DMS153 treated with DMSO at 0.1 percent for 48 hours (cell line): Measurements from ENCODE around the gene CFAP43.

Experiments
- DNase-seq: peaks from one replicate; lab custom pipeline; 2025; ENCODE audit not compliant: unreplicated experiment; lab: John Stamatoyannopoulos, UW

The CFAP43 gene

DNA sequence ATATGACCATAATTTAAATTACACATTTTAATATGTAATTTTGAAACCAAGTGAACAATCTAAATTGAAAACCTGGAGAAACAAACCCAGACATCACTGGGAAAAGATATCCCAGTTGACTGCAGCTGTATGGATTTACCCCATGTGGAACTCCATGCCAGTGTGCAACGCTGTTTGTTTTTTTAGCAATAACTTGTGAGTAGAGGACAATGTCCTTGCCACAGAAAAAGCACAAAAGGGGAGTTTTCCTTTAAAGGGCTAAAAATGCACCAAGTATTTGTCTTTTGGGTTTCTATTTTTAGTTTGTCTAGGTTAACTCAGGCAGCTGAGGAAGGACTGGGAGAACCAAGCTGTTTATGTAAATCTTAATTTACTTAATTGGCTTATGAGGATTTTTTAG lies 131.4 kb downstream of the CFAP43 start:
- no peak for DNase-seq

DNA sequence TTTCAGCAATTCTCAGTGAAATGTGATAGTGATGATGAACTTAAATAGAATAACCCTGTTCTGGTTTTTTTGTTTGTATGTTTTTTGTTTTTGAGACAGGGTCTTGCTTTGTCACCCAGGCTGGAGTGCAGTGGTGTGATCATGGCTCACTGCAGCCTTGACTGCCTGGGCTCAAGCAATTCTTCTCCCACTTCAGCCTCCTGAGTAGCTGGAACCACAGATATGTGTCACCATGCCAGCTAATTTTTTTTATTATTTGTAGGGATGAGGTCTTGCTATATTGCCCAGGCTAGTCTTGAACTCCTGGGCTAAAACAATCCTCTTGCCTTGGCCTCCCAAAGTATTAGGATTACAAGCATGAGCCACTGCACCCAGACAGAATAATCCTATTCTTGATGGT lies 132.2 kb downstream of the CFAP43 start:
- no peak for DNase-seq

DNA sequence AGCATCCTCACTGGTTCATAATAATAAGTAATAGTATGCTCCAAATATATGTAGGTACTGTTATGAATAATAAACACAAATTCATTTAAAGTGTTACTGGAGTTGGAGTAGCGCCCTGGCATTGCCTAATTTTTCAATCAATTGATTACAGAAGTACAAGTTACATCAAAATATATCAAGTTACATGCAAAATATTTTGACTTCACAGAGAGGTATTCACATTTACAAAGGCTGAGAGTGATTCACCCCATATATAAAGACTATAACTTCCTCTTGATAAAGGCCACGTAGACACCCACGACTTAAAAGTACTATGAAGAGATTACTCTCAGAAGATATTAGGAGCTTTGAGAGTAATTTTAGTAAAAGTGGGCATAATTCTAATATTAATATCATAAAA lies 132.9 kb downstream of the CFAP43 start:
- no peak for DNase-seq

DNA sequence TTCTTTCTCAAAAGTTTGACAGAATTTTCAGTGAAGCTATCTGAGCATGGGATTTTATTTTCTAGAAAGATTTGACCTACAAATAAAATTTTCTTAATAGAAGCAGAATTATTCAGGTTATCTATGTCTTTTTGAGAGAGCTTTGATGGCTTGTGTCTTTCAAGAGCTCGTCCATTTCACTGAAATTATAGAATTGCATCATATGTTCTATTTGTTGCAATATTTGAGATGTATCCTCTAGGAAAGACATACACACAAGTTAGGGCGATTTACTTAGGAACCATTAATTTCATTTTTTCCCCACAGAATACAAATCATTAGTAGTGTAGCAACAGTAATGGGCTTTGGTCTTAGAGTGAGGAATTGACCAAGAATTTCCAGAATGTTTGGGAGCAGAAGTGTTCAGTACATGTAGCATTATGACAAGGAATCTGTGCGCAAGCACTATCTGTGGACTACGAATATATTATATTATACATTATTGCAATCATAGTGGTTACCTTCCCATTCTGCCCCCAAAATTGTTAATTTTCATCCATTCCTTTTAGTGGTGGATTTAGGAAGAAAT lies 133.7 kb downstream of the CFAP43 start:
- no peak for DNase-seq

DNA sequence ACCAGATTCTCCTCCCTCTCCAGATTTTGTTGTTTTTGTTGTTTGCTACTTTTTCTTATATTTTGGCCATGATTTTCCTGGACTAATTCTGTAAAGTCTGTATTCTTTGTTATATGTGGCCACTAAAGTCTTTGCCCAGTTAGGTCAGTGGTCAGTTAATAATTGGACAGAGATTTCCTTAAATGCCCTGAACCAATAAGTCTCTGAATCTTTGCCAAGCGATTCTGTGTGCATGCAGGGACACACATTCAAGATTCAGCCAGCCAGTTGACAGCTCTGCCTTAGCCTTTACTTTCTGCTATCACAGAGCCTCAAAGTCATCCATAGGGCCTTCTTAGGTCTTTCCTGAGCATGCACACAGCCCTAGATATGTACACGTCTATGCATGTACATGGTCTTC lies 135.5 kb downstream of the CFAP43 start:
- no peak for DNase-seq

DNA sequence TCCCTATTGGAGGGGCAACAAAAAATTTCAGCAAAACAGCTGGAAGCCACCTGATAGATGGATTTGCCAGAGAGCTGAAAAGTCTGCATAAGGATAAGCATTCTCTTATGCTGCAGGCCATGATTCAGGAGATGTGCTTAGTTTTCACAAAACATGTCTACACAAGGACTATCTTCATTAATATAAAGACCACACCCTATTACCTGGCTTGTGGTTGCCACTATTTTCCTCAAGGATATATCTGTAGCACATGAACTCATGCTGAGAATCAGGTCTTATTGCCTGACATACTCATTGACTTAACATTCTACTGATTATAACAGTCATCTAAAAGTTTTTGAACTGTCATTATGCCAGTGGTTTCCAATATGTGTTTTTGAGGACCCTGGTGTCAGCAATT lies 139.4 kb downstream of the CFAP43 start:
- DNase-seq, result no peak

DNA sequence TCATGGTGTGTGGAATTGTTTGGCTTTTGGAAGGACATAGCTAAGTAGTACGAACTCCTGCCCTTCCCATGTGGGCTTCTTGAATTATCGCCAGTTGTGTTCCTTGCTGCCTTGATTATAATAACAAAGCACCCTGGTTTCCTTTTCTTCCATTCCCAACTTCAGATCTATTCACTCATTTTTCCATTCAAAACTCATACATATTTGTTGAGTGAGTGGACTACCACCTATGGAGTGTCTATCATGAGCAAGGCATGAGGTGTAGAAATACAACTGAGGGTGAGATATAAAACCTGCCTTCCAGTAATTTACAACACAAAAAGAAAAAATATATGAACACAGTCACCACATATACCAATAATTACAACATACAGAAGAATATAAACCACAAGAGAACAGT lies 141.6 kb downstream of the CFAP43 start:
- no peak for DNase-seq

DNA sequence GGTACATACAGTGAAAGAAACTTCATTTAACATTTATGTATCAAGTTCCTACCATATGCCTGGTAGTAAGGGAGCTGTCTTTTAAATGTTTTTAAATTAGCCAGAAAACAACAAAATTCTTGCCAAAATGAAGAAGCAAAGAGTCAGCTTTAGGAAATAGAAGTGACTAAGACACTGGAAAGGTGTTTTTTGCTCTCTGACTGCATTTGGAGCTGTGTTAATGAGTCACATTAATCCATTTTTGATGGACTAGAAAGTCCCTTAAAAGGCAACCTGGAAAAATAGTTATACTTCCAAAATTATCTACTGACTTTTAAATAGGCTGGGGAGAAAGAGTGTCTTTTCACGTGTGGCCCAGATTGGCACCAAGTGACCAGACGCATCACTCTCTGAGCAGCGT lies 142.5 kb downstream of the CFAP43 start:
- no peak for DNase-seq

DNA sequence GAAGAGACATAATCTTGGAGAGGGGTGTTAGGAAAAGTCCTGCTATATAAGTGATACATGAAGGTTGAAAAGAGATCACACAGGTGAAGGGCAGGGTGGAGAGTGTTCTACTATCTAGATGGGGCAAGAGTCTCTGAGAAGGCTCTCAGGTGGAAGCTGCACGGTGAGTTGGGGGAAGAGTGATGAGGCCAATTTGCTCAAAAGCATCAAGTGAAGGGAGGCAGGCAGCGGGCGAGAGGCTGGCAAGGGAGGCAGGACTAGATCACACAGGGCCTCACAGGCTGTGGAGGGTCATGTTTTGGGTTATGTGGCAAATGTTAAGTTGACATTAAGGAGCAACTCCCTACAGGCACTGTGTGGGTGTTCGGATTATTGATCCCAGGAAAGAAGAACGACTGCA lies 143.9 kb downstream of the CFAP43 start:
- no peak for DNase-seq

DNA sequence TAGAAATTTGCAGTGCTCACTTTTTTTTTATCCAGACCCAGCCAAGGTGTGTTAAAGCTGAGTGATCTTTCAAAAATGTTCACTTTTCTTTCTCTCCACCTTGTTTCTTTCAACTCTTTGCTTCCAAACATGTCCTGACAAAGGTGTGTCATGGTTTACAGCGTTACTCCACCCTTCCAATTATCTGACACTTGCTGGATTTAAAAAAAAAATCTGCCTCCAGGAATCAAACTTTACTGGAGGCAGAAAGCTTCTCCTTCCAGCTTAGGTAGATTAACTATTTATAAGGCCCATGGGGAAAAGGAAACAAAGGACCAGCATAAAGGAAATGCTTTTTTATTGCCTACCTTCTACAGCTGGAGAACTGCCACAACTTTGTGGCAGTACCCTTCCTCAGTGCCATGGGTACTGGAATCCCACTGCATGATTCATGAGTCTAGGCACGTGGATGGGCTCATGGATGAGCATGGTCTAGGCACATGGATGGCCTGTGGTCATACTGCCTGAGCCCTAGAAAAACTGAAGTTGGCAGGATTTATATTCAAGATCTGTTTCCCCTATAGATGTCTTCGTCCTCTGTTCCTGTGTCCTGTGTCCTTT lies 146.3 kb downstream of the CFAP43 start, which contains the start of gene COL17A1:
COL17A1 (minus strand) TSS at position 80 of the 600 bp plus-strand sequence. CDS start 5,207 bp downstream, outside the sequence.
- peak; percentile 38 for DNase-seq

DNA sequence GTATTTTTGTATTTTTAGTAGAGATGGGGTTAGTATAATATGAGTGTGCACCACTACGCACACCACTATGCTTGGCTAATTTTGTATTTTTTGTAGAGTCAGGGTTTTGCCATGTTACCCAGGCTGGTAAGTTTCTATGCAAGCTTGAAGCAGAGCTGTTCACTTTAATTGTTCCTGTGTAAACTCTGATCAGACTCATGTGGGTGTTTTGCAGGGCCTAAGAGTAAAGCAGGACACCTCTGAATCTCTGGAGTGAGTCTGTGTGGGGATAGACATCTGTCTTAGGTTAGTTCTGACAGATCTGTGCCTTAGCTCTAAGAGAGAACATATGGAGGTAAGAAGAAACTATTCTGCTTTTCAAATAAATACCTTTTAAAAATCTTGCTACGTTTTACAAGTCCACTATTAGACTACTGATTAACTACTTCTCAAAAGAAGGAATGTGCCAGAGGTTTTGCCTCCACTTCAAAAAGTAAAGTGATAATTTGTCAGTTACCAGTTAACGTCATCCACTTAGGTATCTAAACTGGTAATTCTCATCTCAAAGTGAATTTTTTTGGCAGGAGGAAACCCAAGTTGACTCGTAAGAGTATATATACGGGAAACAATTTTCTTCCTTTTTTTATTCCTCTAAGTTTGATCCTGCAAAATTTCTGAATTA lies 147.6 kb downstream of the CFAP43 start:
- no peak for DNase-seq

DNA sequence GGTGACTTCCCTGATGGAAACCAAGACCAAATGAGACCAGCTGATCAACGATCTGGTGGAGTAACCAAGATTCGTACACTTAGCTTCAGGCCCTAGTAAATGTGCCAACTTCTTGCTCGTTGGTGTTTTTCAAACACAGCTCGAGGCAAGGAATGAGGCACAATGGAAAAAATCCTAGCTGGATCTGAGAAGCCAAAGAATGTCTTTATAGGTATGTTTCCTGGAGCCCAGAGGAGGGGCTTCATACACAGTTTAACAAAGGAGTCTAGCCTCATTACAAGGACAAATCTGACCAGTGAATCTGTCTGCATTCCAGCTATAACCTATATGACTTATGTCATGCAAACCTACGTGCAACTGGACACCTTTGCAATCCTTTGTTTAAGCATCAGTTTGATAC lies 150.2 kb downstream of the CFAP43 start:
- DNase-seq, result no peak

DNA sequence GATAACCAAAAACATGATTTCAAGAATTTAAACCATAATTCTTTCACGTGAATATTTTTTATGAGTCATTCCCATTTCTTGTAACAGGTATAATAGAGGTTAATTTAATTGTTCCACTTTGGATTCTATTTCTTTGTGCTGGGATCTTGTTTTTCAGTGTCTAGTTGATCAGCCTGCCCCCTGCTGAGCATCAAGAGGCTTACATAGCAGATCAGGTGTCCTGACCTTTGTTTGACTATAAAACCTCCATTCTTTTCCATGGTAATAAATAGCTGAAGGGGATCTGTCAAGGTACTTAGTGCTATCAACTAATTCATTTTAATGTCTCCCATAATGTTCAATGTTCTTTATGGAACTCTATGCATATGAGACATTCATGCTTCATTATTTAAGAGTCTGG lies 151.4 kb downstream of the CFAP43 start:
- peak; percentile 82 for DNase-seq
